GM19043 (cell line): ENCODE data around the gene IFNLR1.
"Not testable (repeated sequence)": the region's sequence is repeated elsewhere in the genome, so short reads cannot be mapped to it uniquely, and the experiment has no call there.

Source experiments
- ATAC-seq: cut with Tn5 transposase; IDR thresholded peaks from one replicate; pipeline ENCODE4 v1.9.1; 2021; ENCODE audit warnings: low read depth; ENCODE audit not compliant: unreplicated experiment

IFNLR1 gene

GRCh38 chr1:24186993-24187790, at the start of gene IFNLR1:
IFNLR1 (minus strand) TSS chr1:24187289; CDS start chr1:24187248, 41 bp downstream.
- ATAC-seq = no peak

- ATAC-seq = no peak
Observed at GRCh38 chr1:24235921-24236788, 49.1 kb upstream of the IFNLR1 start.

- ATAC-seq = no peak
Observed at GRCh38 chr1:24233684-24234600, 46.9 kb upstream of the IFNLR1 start.

GRCh38 chr1:24231701-24232100, 44.6 kb upstream of the IFNLR1 start:
- no peak for ATAC-seq

- no peak for ATAC-seq
Observed at GRCh38 chr1:24228311-24228710, 41.2 kb upstream of the IFNLR1 start.

GRCh38 chr1:24226749-24227148, 39.7 kb upstream of the IFNLR1 start:
- no peak for ATAC-seq

- no peak for ATAC-seq
Observed at GRCh38 chr1:24224761-24225160, 37.7 kb upstream of the IFNLR1 start.

GRCh38 chr1:24224086-24224485, 37.0 kb upstream of the IFNLR1 start:
- ATAC-seq = no peak

- ATAC-seq = no peak
Observed at GRCh38 chr1:24222793-24223192, 35.7 kb upstream of the IFNLR1 start.

- ATAC-seq = no peak
Observed at GRCh38 chr1:24222008-24222605, 35.0 kb upstream of the IFNLR1 start.

GRCh38 chr1:24221246-24221645, 34.2 kb upstream of the IFNLR1 start:
- ATAC-seq = no peak

- no peak for ATAC-seq
Observed at GRCh38 chr1:24216276-24217074, 29.4 kb upstream of the IFNLR1 start.

- no peak for ATAC-seq
Observed at GRCh38 chr1:24215226-24215814, 28.2 kb upstream of the IFNLR1 start.

GRCh38 chr1:24212376-24212775, 25.3 kb upstream of the IFNLR1 start:
- no peak for ATAC-seq

- ATAC-seq = no peak
Observed at GRCh38 chr1:24210195-24210627, 23.1 kb upstream of the IFNLR1 start.

- ATAC-seq = no peak
Observed at GRCh38 chr1:24209097-24209496, 22.0 kb upstream of the IFNLR1 start.

- no peak for ATAC-seq
Observed at GRCh38 chr1:24207709-24208108, 20.6 kb upstream of the IFNLR1 start.

- not testable (repeated sequence) for ATAC-seq
Observed at GRCh38 chr1:24207395-24207687, 20.3 kb upstream of the IFNLR1 start.
